Natural killer cell treated with Interleukin-12 subunit alpha and Interleukin-12 subunit beta and Interleukin-15 and Interleukin-18, amount 100 ng/mL, for 72 hours (primary cell): ENCODE results near the gene NEK6. TPM values are rescaled to one million over a fixed set of nuclear protein-coding genes. Genes with fewer than 3 reads are reported as not detected.
A peak's percentile ranks its signal among the peaks of the same experiment; 100 is the strongest.

Source experiments
- ATAC-seq, 2 donors: fragments of 150-1000 bp; cut with Tn5 transposase in 1 of 2; sonication (Bioruptor Pico), chemical (Tn5 transposase) in 1 of 2; 2 replicates each; pipeline ENCODE4 v1.10.0; 2021
- DNase-seq: peaks from one replicate; pipeline ENCODE4 v3.0.0; 2022; ENCODE audit warnings: low spot score
- H3K27ac Mint-ChIP-seq, 2 donors: 1 replicate in 1 of 2; 2 replicates in 1 of 2; pipeline ENCODE4 v1.8.0; 2022; ENCODE audit warnings: mixed read lengths in 2 of 2, mild to moderate bottlenecking in 1 of 2, moderate library complexity in 1 of 2
- H3K27me3 Mint-ChIP-seq, 2 donors: 1 replicate in 1 of 2; 2 replicates in 1 of 2; pipeline ENCODE4 v1.8.0; 2022; ENCODE audit warnings: mixed read lengths in 2 of 2
- H3K36me3 Mint-ChIP-seq: one replicate; pipeline ENCODE4 v1.8.0; 2022; ENCODE audit warnings: mixed read lengths
- H3K4me1 Mint-ChIP-seq, 2 donors: 1 replicate in 1 of 2; 2 replicates in 1 of 2; pipeline ENCODE4 v1.8.0; 2022; ENCODE audit warnings: low read depth in 2 of 2, mixed read lengths in 2 of 2, mild to moderate bottlenecking in 1 of 2
- H3K4me3 Mint-ChIP-seq: one replicate; pipeline ENCODE4 v1.8.0; 2022; ENCODE audit warnings: mixed read lengths
- H3K9me3 Mint-ChIP-seq: 2 replicates; pipeline ENCODE4 v1.8.0; 2022; ENCODE audit warnings: mixed read lengths
- total RNA-seq, 2 donors: library from RNA; stranded (reverse); gene quantifications; one replicate each; pipeline ENCODE4 v1.2.3, GENCODE V29; 2022

NEK6 gene
- total RNA-seq, 2 donors from 2014 or later, result 11.4 to 38.7 TPM

- peaks cover 0 to 17% of the 10 kb centered on the region in 2 donors for H3K4me1 Mint-ChIP-seq
- no peaks in the 10 kb centered on the region for H3K9me3 Mint-ChIP-seq
- no peak overlapping the region for H3K27ac Mint-ChIP-seq
- ATAC-seq (no peak), DNase-seq (no peak)
- no peaks in the 10 kb centered on the region for H3K36me3 Mint-ChIP-seq
- no peaks in the 10 kb centered on the region for H3K27me3 Mint-ChIP-seq
- H3K4me3 Mint-ChIP-seq, result no peak overlapping the region
Measured at GRCh38 chr9:124323904-124324303, 66.2 kb downstream of the NEK6 start.

- Mint-ChIP-seq H3K9me3 (no peaks in the 10 kb centered on the region), H3K27me3 (no peaks in the 10 kb centered on the region), H3K4me1 (peaks cover 0 to 7% of the 10 kb centered on the region in 2 donors), H3K4me3 (no peak overlapping the region), H3K36me3 (no peaks in the 10 kb centered on the region), H3K27ac (no peak overlapping the region)
- DNase-seq (no peak), ATAC-seq (no peak)
Measured at GRCh38 chr9:124325816-124326215, 68.1 kb downstream of the NEK6 start.

- H3K36me3 Mint-ChIP-seq, result no peaks in the 10 kb centered on the region
- peaks cover 0 to 7% of the 10 kb centered on the region in 2 donors for H3K4me1 Mint-ChIP-seq
- ATAC-seq, result no peak
- no peak for DNase-seq
- H3K27me3 Mint-ChIP-seq, result no peaks in the 10 kb centered on the region
- H3K9me3 Mint-ChIP-seq, result no peaks in the 10 kb centered on the region
- no peak overlapping the region for H3K27ac Mint-ChIP-seq
- no peak overlapping the region for H3K4me3 Mint-ChIP-seq
Measured at GRCh38 chr9:124326378-124326777, 68.6 kb downstream of the NEK6 start.

- Mint-ChIP-seq H3K4me3 (no peak overlapping the region), H3K27me3 (no peaks in the 10 kb centered on the region), H3K9me3 (no peaks in the 10 kb centered on the region), H3K36me3 (no peaks in the 10 kb centered on the region), H3K4me1 (peaks cover 0 to 9% of the 10 kb centered on the region in 2 donors), H3K27ac (no peak overlapping the region)
- ATAC-seq, result no peak
- DNase-seq, result no peak
Measured at GRCh38 chr9:124327491-124327890, 69.7 kb downstream of the NEK6 start.

GRCh38 chr9:124328285-124328684, 70.5 kb downstream of the NEK6 start:
- Mint-ChIP-seq H3K36me3 (no peaks in the 10 kb centered on the region), H3K4me3 (no peak overlapping the region), H3K9me3 (no peaks in the 10 kb centered on the region), H3K4me1 (peaks cover 0 to 2% of the 10 kb centered on the region in 2 donors), H3K27me3 (no peaks in the 10 kb centered on the region), H3K27ac (no peak overlapping the region)
- ATAC-seq (no peak), DNase-seq (no peak)

GRCh38 chr9:124329206-124329792, 71.5 kb downstream of the NEK6 start:
- H3K4me3 Mint-ChIP-seq, result no peak overlapping the region
- no peak overlapping the region for H3K27ac Mint-ChIP-seq
- DNase-seq (no peak), ATAC-seq (no peak)
- H3K36me3 Mint-ChIP-seq, result no peaks in the 10 kb centered on the region
- no peaks in the 10 kb centered on the region for H3K27me3 Mint-ChIP-seq
- H3K4me1 Mint-ChIP-seq, result peaks cover 0 to 5% of the 10 kb centered on the region in 2 donors
- H3K9me3 Mint-ChIP-seq, result no peaks in the 10 kb centered on the region

GRCh38 chr9:124330011-124330697, 72.4 kb downstream of the NEK6 start:
- H3K4me3 Mint-ChIP-seq, result no peak overlapping the region
- no peaks in the 10 kb centered on the region for H3K9me3 Mint-ChIP-seq
- peaks cover 0 to 5% of the 10 kb centered on the region in 2 donors for H3K4me1 Mint-ChIP-seq
- no peak for DNase-seq
- no peak for ATAC-seq
- H3K36me3 Mint-ChIP-seq, result no peaks in the 10 kb centered on the region
- H3K27ac Mint-ChIP-seq, result no peak overlapping the region
- no peaks in the 10 kb centered on the region for H3K27me3 Mint-ChIP-seq

- Mint-ChIP-seq H3K4me3 (no peak overlapping the region), H3K4me1 (peaks cover 0 to 5% of the 10 kb centered on the region in 2 donors), H3K9me3 (no peaks in the 10 kb centered on the region), H3K27me3 (no peaks in the 10 kb centered on the region), H3K27ac (no peak overlapping the region), H3K36me3 (no peaks in the 10 kb centered on the region)
- DNase-seq (no peak), ATAC-seq (no peak)
Measured at GRCh38 chr9:124331580-124331979, 73.8 kb downstream of the NEK6 start.

- Mint-ChIP-seq H3K36me3 (no peaks in the 10 kb centered on the region), H3K27ac (no peak overlapping the region), H3K27me3 (no peaks in the 10 kb centered on the region), H3K4me3 (no peak overlapping the region), H3K4me1 (peaks cover 0 to 5% of the 10 kb centered on the region in 2 donors), H3K9me3 (no peaks in the 10 kb centered on the region)
- DNase-seq, result peak; percentile 38
- ATAC-seq, result no peak
Measured at GRCh38 chr9:124332361-124333202, 74.8 kb downstream of the NEK6 start.

- H3K4me3 Mint-ChIP-seq, result no peak overlapping the region
- peaks cover 0 to 5% of the 10 kb centered on the region in 2 donors for H3K4me1 Mint-ChIP-seq
- no peak for ATAC-seq
- no peaks in the 10 kb centered on the region for H3K9me3 Mint-ChIP-seq
- no peak overlapping the region for H3K27ac Mint-ChIP-seq
- no peaks in the 10 kb centered on the region for H3K27me3 Mint-ChIP-seq
- H3K36me3 Mint-ChIP-seq, result no peaks in the 10 kb centered on the region
- DNase-seq, result no peak
Measured at GRCh38 chr9:124333203-124333579, 75.4 kb downstream of the NEK6 start.

GRCh38 chr9:124334568-124335319, 77.0 kb downstream of the NEK6 start:
- Mint-ChIP-seq H3K36me3 (no peaks in the 10 kb centered on the region), H3K4me3 (no peak overlapping the region), H3K4me1 (peaks cover 0 to 5% of the 10 kb centered on the region in 2 donors), H3K9me3 (no peaks in the 10 kb centered on the region), H3K27me3 (no peaks in the 10 kb centered on the region), H3K27ac (no peak overlapping the region)
- peak; percentile 21 to 43 for ATAC-seq
- no peak for DNase-seq

- Mint-ChIP-seq H3K4me3 (no peak overlapping the region), H3K27me3 (no peaks in the 10 kb centered on the region), H3K9me3 (no peaks in the 10 kb centered on the region), H3K36me3 (no peaks in the 10 kb centered on the region), H3K4me1 (peaks cover 0 to 5% of the 10 kb centered on the region in 2 donors), H3K27ac (no peak overlapping the region)
- ATAC-seq (no peak), DNase-seq (no peak)
Measured at GRCh38 chr9:124335320-124335707, 77.6 kb downstream of the NEK6 start.

- H3K4me1 Mint-ChIP-seq, result peaks cover 0 to 2% of the 10 kb centered on the region in 2 donors
- no peaks in the 10 kb centered on the region for H3K9me3 Mint-ChIP-seq
- ATAC-seq, result no peak
Measured at GRCh38 chr9:124337562-124337961, 79.8 kb downstream of the NEK6 start.

More at GRCh38 chr9:124337562-124337961, 79.8 kb downstream of the NEK6 start:
- H3K36me3 Mint-ChIP-seq, result no peaks in the 10 kb centered on the region
- no peak overlapping the region for H3K4me3 Mint-ChIP-seq
- no peak overlapping the region for H3K27ac Mint-ChIP-seq
- no peak for DNase-seq
- H3K27me3 Mint-ChIP-seq, result no peaks in the 10 kb centered on the region
